ENCODE results near the gene RECQL5.

DNA sequence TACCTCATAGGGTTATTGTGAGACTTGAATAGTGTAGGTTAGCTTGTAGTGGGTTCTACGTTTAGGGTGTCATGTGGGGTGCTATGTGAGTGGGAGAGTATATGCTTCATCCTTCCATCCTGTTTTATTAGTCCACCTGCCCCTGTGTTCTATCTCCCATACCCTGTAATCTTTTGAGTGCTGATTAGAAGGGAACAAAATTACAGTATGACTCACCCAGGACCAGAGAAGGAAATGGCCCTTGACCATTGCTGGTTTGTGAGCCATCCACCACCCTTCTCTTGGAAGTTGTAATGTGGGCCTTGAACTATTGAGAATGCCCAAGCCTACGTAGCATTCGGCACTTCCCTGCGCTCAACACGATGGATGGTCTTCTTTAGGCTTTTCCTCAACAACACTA, 17.3 kb upstream of the RECQL5 start:
- TF ChIP-seq POLR2AphosphoS5 (IDR thresholded peaks at IDR 0.05; ENCODE audit: insufficient read depth in 1 of 2, low read depth in 1 of 2) (no peak), POLR2A (IDR thresholded peaks at IDR 0.05) (no peak)
- TF ChIP-seq, protein P1, sequence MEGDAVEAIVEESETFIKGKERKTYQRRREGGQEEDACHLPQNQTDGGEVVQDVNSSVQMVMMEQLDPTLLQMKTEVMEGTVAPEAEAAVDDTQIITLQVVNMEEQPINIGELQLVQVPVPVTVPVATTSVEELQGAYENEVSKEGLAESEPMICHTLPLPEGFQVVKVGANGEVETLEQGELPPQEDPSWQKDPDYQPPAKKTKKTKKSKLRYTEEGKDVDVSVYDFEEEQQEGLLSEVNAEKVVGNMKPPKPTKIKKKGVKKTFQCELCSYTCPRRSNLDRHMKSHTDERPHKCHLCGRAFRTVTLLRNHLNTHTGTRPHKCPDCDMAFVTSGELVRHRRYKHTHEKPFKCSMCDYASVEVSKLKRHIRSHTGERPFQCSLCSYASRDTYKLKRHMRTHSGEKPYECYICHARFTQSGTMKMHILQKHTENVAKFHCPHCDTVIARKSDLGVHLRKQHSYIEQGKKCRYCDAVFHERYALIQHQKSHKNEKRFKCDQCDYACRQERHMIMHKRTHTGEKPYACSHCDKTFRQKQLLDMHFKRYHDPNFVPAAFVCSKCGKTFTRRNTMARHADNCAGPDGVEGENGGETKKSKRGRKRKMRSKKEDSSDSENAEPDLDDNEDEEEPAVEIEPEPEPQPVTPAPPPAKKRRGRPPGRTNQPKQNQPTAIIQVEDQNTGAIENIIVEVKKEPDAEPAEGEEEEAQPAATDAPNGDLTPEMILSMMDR (IDR thresholded peaks at IDR 0.05) = no peak

Data from vagina (tissue), 2 donors.